ENCODE data around the gene SART1. TPM values are rescaled to one million over a fixed set of nuclear protein-coding genes. Genes with fewer than 3 reads are reported as not detected.
A peak's percentile ranks its signal among the peaks of the same experiment; 100 is the strongest.

Gene SART1
- total RNA-seq, 2 donors from 2014 or later: 36.7 to 76.6 TPM

DNA sequence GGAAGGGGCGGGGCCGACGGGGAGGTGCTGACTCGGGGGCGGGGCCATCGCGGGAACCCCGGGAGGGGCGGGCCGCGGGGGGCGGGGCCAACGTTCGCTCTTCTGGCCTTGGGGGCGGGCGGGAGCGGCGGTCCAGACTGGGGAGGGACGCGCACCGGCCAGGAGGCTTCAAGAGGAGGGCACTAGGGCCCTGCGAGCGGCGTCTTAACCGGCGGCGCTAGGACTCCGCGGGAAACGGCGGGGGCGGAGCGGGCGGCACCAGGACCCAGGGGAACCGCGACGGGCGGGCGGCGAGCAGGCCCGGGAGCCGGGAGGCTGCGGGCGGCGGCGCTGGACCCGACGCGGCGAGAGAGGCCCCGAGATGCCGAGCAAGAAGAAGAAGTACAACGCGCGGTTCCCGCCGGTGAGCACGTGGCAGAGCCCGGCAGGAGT is 42.4 kb upstream of the SART1 start, which contains the start of gene DRAP1:
Gene DRAP1, plus strand, starts transcription at position 286 of the 432 bp plus-strand sequence. Its CDS starts 76 bp downstream, at position 362.
- no peaks in the 10 kb centered on the region for H3K9me3 ChIP-seq
- peak in 3 of 4 experiments; percentile 12 to 27 (median 12) for TF ChIP-seq CTCF (IDR thresholded peaks at IDR 0.05)
- peak; percentile 71 for TF ChIP-seq POLR2A (IDR thresholded peaks at IDR 0.05)
- TF ChIP-seq POLR2AphosphoS5 (IDR thresholded peaks at IDR 0.05): peak; percentile 86
- intact Hi-C loops (cut with DNase I): loop anchor here (1.0 to 10.0 kb wide), 3 partner anchors 43 to 346 kb away; partner anchors contain the start of genes MUS81, RAB1B and SART1
- H3K27me3 ChIP-seq (replicated peaks; ENCODE audit: insufficient read depth): no peaks in the 10 kb centered on the region
- H3K4me3 ChIP-seq: peak within 1 kb of the TSS; percentile 92 to 98
- no peaks in the 10 kb centered on the region for H3K36me3 ChIP-seq
- H3K4me1 ChIP-seq (replicated peaks): peaks cover 27% of the 10 kb centered on the region
- under 1% methylated on average over 38 of the region's 59 CpGs for WGBS
- H3K27ac ChIP-seq: peak within 1 kb of the TSS; percentile 89 to 92
- DNase-seq (ENCODE audit: low spot score): peak; percentile 99

- H3K27me3 ChIP-seq (replicated peaks; ENCODE audit: insufficient read depth): no peaks in the 10 kb centered on the region
- DNase-seq (ENCODE audit: low spot score): no peak
- intact Hi-C loops (cut with DNase I): loop anchor here (1.0 to 10.0 kb wide), 3 partner anchors 43 to 345 kb away; partner anchors contain the start of genes MUS81, RAB1B and SART1
- peak overlapping the region; percentile 92 to 98 for H3K4me3 ChIP-seq
- peaks cover 27% of the 10 kb centered on the region for H3K4me1 ChIP-seq (replicated peaks)
- no peaks in the 10 kb centered on the region for H3K36me3 ChIP-seq
- H3K27ac ChIP-seq: peak overlapping the region; percentile 74 to 92
- under 1% methylated on average over 49 of the region's 60 CpGs for WGBS
- H3K9me3 ChIP-seq: no peaks in the 10 kb centered on the region
- TF ChIP-seq POLR2A (IDR thresholded peaks at IDR 0.05) (no peak), CTCF (IDR thresholded peaks at IDR 0.05) (peak in 1 of 4 experiments; percentile 11)
Observed at GRCh38 chr11:65919573-65920371, 41.8 kb upstream of the SART1 start.

GRCh38 chr11:65920372-65920802 is 41.1 kb upstream of the SART1 start:
- Histone ChIP-seq H3K27me3 (replicated peaks; ENCODE audit: insufficient read depth) (no peaks in the 10 kb centered on the region), H3K4me3 (peak overlapping the region; percentile 92 to 98), H3K4me1 (replicated peaks) (peaks cover 24% of the 10 kb centered on the region), H3K9me3 (no peaks in the 10 kb centered on the region), H3K27ac (peak overlapping the region in 1 of 2 donors; percentile 74), H3K36me3 (no peaks in the 10 kb centered on the region)
- intact Hi-C loops (cut with DNase I): no loop called here
- no peak for DNase-seq (ENCODE audit: low spot score)
- TF ChIP-seq POLR2A (IDR thresholded peaks at IDR 0.05) (no peak), POLR2AphosphoS5 (IDR thresholded peaks at IDR 0.05) (no peak), CTCF (IDR thresholded peaks at IDR 0.05) (no peak)
- WGBS: 46% methylated on average over 15 of the region's 15 CpGs

DNA sequence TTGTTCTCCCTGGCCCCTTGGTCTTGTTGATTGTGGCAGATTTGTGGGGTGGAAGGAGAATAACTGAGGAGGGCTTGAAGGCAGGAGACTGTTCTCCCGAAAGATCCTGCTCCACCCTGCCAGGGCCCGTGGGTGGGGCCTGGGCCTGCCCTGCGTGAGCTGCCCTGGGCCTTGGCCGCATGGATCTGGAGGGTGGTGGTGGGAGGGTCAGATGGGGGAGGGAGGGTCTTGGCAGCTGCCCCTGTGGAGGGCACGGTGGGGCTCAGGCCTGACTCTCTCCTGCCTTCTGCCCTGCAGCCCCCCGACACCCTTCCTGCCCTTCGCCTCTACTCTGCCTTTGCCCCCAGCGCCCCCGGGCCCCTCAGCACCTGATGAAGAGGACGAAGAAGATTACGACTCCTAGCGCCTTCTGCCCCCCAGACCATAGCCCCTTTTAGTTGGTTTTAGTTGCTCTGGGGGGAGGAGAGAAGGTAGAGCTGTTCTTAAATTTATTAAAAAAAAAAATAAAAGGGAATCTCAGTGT is 40.4 kb upstream of the SART1 start:
- DNase-seq (ENCODE audit: low spot score): no peak
- intact Hi-C loops (cut with DNase I): no loop called here
- H3K27ac ChIP-seq: no peak overlapping the region
- TF ChIP-seq POLR2AphosphoS5 (IDR thresholded peaks at IDR 0.05) (no peak), POLR2A (IDR thresholded peaks at IDR 0.05) (no peak), CTCF (IDR thresholded peaks at IDR 0.05) (no peak)
- H3K4me1 ChIP-seq (replicated peaks): peaks cover 24% of the 10 kb centered on the region
- 84% methylated on average over 12 of the region's 12 CpGs for WGBS
- peak overlapping the region in 1 of 2 donors; percentile 98 for H3K4me3 ChIP-seq
- no peaks in the 10 kb centered on the region for H3K9me3 ChIP-seq
- H3K27me3 ChIP-seq (replicated peaks; ENCODE audit: insufficient read depth): no peaks in the 10 kb centered on the region
- no peaks in the 10 kb centered on the region for H3K36me3 ChIP-seq
